Stimulated activated CD4-positive, alpha-beta T cell treated with anti-CD3 and anti-CD28 coated beads, Interleukin-1b, Interleukin-23, amount 100 ng/mL, for 24 hours (primary cell): ENCODE measurements around the gene SGO2.
"Not testable (repeated sequence)": the region's sequence is repeated elsewhere in the genome, so short reads cannot be mapped to it uniquely, and the experiment has no call there.

Source experiments
- DNase-seq, 4 experiments: peaks; one replicate each; pipeline ENCODE4 v3.0.0-alpha.2; 2020; ENCODE audit warnings: low read depth in 4 of 4, low spot score in 1 of 4

The SGO2 gene

DNA sequence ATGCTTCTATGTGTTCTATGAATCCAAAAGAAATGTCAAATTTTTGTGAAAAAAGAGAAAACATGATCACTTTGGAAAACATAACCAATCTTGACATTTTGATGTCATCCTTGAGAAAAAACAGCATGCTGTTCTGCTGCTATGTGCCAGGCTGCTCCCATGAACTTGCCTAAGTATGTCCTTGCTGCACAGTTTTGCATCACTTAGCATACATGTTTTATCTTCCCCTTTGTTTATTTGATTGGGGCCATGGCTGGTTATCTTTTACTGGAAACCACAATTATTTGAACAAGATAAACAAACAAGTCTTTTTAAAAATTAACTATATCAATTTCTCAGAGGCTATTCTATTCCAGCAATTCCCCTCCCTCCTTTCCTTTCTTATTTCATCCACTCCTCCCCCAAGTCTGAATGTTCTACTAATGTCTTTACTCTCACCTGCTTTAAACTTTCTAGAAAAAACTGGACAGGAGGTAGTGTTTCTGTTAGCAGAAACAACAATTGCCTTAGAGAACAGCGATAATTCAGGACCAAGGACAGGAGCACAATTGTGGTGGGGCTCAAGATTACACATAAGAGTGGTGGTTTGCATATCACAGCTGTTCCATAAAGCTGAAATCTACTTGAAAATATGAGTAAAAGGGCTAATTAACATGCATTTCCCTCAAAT, 66.5 kb downstream of the SGO2 start:
- DNase-seq: no peak

DNA sequence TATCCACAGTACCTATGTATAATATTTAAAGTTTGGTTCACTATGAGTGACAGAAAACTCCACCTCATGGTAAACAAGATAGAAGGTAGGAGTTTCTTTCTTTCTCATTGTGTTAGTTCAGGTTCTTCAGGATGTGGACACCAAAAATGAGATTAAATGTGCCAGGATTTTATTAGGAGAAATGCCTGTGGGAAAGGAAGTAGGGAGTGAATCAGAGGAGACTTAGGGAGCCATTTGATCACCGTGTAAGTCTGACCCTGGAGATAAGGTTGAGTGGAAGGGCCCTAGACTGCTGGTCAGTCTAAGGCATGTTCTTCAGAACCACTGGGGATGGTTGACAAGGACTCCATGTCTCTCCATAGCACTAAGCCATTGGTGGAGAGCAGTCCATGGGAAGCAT, 67.9 kb downstream of the SGO2 start:
- DNase-seq: no peak

DNA sequence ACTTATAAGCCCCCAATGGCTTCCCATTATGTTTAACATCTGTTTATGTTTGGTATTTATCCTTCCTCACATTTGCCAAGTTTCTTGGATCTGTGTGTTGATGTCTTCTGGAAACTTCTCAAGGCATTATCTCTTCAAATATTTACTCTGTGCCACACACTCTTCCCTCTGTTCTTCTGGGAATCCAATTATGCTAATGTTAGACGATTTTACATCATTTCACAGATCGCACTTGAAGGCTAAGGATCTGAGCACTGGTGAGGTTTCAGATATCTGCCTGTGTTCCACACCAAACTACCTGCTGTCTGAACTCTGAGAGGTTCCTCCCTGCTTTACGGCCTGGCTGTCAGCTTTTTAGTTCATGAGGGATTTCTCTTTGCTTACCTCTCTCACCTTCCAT, 69.9 kb downstream of the SGO2 start:
- no peak for DNase-seq

DNA sequence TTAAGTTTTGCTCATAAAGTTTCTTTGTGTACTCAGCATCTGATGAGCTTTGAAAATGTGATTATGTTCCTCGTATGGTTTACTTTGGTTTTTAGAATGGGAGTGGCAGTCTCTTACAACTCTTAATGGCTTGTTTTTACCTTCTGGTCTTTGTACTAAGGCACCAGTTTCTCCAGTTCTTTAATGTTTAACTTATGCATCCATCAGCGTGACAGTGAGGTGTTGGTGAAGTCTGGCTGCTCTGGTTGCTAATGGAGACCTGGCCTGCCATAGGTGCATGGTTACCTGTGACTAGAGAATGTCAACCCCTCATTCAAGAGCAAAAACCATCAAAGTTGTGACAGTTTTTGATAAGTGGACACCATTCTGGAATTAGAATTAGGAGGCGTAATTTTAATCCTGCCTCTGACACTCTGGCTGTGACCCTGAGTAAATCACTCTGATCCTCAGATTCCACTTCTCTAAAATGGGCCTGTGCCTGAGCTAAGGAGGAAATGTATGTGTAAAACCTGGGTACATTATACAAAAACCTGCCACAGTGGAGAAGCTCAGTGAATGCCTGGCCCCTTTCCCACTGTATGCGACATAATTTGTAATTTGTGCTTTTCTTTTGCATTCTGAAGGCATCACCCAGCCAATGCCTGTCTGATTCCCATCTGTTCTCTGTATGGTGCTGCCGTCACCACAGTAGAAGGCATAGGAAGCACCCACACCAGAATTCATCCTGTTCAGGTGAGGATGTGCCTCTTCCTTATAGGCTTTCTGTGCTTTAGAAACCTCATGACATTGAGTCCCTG, 71.0 kb downstream of the SGO2 start:
- DNase-seq: no peak

DNA sequence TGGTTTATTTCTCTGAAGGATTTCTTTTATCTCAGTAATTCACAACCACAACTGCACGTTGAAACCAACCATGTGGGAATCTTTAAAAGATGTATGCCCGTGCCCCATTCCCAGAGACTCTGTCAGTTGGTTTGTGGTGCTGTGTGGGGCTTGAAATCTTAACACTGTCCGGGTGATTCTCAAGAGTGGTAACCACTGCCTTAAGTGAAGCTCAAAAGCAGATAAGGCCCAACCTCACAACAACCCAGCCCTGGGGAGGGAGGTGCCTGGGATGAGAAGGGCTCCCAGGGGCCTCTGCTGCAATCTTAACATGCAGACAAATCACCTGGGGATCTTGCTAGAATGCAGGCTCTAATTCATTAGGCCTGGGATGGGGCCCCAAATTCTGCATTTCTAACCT, 73.2 kb downstream of the SGO2 start:
- no peak for DNase-seq

DNA sequence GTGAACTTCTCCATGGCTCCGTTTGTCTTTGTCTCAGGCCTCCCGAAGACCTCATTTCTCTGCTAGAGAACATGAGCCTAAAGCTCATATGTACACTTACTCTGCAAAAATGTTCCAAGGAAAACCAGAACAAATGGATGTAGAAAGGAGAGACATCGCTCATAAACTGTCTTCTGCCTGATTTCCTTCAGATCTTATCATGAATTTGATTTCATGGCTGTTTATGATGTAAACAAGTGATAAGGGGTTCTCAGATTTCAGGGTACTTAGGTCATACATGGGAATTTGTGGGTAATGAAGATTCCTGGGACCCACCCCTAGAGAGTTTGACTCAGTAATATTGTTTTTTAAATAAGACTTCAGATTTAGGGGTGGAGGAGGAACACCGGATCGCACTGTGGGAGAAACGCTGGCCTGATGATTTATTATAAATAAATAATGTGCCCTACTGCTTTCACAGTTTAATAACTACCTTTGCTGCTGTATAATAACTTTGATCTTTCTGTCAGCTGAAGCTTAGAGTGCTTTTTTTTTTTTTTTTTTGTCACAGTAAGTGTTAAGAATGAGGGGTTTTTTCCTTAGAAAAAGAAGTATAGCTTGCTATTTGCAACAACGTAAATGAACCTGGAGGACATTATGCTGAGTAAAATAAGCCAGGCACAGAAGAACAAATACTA, 74.7 kb downstream of the SGO2 start:
- DNase-seq: no peak

DNA sequence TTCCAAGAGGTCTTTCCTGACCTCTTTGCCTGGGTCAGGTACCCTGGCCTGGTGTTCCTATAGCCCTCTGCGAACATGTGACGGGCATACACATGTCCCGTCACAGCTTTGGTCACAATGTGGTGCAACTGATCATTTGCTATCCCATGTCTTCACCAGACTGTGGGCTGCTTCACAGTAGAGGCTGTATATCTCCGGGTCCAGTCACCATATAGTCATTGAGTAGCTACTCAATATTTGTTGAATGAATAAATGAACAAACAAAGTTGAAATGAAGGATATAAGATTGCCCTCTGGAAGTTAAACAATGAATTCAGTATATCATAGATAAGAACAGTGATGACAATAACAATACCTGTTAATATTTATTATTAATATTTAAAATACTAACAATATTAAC, 76.6 kb downstream of the SGO2 start:
- no peak for DNase-seq

DNA sequence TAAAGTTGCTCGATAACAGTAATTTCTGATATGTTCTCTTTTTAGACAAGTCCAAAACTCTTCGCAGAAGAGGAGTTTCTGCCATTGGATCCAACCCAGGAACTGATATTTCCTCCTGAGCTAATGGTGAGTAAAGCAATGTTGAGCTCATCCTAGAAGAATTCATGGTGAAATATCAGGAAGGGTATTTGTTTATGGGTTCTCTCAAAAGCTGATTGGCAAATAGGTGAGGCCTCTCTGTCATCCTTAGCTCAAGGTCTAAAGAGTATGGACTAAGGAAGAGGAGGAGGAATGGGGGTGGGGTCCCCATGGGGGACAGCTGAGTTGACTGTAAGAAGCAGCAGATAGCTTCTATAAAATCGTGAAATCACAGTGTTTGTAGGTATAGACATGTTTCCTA, 78.0 kb downstream of the SGO2 start:
- no peak for DNase-seq

DNA sequence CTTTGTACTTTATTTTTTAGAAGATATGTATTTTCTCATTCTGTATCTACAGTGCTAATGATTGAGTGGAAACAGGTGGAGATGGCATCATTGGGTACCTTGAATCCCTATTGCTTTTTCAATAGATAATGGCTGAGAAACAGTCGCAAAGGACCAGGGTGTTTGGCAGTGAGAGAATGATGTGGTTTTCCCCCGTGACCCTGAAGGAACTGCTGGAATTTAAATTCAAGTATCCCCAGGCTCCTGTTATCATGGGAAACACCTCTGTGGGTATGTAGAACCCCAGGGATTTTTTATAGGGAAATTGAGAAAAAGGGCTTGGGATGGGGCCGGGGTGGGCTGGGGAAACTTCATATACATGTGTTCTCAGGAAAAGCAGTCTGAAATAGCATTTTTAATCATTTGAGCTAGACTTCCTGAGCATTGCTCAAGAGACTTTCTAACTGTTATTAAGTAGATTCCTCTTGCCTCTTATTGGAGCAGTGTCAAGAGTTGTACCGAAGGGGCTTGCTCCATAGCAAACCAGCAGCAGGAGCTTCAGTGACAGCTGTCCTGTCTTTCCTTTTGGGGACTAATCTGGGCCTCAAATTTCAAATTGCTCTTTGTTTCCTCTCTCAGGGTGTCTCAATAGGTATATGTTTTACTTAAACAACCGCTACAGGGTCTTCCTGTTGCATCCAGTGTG, 78.7 kb downstream of the SGO2 start:
- no peak for DNase-seq

DNA sequence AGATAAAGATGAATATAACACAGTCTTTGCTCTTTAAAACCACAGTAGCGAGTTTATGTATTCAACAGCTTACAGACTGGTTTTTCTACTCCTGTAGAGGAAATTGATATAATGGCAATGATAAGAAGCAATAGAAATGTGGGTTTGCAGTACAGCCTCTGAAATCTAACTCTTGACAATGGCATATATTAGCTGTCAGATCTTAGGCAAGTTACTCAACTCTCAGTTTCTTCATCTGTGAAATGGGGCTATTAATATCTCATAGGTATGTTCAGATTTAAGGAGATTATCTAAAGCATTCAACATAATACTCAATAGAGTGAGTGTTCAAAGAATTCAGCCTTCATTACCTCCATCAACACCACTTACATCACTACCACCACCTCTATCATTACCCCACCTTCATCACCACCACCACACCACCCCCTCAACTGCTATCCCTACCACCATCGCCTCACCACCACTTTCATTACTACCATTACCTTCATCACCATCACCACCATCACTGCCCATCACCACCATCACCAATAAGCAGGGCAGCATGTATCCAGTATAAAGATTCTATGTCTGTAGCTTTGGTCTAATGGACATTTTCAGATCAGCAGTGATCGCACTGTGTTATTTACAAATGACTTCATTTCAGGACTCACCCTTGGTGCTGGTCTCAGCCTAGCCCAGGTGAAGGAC, 82.5 kb downstream of the SGO2 start:
- DNase-seq: no peak

DNA sequence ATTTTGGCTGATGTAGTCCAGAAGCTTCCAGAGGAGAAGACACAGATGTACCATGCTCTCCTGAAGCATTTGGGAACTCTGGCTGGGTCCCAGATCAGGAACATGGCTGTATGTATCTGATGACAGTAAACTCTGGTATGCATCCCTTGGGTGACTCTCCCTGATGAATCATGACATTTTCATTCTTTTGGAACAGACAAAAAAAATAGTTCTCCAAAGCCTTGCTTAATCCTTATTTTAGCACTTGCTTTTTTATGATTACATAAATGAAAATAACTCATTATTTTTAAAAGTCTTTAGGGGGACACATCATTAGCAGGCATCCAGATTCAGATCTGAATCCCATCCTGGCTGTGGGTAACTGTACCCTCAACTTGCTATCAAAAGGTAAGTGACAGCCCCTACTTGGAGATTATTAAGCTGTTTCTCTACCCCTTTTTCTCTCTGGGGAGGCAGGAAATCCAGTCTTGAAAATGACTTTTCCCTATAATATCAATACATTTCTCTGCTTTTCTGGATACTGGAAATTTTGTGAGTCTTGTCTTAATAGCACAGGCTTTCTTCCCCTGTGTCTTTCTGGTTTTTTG, 83.1 kb downstream of the SGO2 start:
- no peak for DNase-seq

DNA sequence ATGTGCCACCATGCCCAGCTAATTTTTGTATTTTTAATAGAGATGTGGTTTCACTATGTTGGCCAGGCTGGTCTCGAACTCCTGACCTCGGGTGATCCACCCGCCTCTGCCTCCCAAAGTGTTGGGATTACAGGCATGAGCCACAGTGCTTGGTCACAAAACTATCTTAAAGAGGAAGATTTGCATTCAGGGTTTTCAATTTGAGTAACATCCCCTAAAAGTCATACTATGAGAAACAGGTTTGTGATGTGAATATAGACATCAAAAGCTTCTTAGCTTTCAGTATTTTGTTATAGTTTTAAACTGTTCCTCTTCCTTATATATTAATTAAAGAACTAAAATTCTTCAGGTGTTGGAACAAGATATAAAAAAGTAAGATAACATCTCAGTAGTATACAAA, 84.2 kb downstream of the SGO2 start:
- not testable (repeated sequence) for DNase-seq

DNA sequence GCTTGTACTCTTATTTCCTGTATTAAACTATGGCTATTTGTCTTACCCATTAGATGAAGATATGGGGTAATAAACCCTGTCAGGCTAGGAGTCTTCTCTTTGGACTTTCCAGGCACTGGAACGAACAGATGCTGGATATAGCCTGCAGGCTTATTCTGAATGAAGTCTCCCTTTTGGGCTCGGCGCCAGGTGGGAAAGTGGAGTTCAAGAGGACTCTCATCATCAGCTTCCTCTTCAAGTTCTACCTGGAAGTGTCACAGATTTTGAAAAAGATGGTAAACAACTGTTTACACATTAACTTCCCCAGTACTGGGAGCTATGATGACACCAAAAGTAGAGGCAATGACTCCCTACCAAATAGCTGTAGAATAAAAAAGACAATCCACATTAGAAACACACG, 87.7 kb downstream of the SGO2 start:
- DNase-seq: no peak

DNA sequence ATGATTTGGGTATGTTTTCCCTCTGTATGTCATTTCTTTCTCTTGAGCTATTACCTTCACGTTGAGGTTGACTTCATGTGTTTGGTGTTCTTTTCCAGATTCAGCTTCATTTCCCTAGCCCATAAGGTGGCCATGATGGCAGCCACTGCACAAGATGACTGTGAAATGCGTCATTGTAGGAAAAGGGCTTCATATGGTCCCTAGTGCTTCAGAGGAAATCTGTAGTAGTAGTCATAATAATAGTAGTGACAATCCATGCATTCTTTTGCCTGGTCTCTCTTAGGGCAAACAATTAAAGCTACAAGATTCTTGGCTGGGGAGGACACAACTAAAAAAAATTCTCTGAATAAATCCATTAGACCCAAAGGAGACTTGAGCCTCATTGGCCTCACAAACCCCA, 88.2 kb downstream of the SGO2 start:
- no peak for DNase-seq

DNA sequence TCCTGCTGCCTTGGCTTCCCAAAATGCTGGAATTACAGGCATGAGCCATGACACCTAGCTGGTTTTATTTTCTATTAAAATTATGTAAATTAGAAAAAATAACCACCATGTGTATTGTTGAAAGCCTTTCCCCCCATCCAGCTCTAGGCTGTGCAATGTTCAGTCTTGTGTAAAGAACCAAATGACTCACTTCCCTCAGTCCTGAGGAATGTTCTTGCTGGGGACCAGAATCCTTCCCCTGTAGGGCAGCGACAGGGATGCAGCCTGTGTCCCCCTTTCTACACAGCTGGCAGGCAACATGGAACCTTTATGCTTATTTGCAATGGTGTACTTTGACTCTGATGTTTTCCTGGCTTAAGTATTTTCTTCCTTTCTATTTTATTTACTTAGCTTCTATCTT, 89.2 kb downstream of the SGO2 start:
- no peak for DNase-seq

DNA sequence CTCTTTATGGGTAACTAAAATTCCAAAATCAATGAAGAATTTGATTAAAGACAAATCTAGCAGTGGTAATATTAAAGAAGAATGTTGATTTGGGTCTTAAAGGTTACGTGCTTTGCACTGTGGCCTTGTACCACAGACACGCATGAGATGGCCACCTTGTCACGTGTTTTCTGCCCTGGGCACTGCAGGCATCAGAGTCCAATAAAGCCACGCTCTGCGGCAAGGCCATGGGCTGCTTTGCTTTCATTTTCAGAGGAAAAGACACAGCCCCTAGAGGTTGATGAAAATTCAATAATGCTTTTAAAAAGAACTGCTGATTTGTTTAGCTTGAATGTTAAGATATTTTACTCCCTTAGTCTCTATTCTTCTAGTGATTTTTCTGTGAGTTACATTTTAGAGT, 90.2 kb downstream of the SGO2 start:
- no peak for DNase-seq

DNA sequence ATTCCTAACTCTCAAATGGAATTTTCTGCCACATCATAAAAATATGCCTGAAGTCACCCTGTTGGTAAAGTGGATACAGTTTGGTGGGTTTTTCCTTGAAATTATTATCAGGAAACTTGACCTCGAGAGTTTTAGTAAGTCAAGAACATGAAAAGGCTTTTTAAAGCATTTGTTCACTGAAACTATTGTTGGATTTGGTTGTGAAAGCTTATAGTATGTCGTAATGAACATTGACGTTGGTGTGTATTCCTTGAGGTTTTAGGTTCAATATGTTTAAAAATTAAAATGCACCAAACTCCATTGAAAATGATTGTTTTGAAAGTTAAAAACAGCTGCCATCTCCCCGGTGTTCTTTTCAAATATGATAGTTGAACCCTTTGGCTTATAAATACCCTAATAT, 90.6 kb downstream of the SGO2 start:
- no peak for DNase-seq

DNA sequence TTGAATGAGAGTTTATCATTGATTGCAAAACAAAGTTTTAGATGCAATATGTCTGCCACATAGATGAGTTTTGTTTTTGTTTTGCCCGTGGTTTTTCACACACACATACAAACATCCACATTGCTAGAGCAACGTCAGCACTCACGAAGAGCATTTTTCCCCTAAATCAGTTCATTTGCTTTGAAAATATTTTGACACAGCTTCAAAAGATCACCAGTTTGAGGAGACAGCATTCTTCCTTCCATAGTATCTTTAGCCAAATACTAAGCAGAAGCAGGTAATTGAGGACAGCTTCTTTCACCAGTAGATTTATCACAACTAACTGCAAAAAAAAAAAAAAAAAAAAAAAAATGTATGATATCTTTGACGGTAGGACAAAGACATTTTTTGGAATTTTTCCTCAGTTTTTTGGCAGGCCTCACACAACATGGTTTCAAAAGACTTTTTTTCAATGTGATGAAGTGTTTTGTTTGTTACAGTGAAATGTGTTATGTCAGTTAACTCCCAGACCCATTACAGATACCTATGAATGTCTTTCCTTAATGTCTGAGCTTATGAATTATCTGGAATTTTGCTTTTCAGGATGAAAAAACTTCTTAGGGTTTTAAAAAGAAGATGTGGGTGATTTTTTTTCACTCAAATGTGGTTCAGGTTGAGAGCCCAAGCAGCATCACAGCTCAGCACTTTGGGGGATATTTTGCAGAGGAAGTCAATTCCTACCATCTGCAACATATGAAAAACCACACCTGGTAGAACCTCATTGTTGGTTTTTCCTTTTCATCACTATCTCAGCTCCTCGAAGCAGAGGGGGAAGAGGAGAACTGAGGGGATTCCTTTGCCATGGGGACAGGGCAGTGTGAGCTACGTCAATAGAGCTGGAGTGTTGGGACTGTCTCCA, 91.4 kb downstream of the SGO2 start:
- no peak for DNase-seq

DNA sequence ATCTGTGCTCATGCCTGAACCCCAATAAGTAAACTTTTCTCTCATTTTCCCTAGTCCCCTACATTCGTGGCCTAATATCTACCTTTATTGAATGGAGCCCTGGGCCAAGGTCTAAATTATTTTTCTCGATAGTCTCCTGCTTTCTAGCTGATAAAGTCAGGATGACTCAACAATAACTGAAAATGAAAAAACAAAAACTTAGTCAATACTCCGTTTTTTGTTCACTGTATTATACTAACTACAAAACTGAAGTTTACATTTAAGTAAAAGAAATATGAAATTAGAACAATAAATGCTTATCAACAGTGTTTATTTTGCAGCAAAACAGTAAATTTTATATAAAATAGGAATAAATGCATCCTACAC, 92.0 kb downstream of the SGO2 start:
- DNase-seq: no peak

DNA sequence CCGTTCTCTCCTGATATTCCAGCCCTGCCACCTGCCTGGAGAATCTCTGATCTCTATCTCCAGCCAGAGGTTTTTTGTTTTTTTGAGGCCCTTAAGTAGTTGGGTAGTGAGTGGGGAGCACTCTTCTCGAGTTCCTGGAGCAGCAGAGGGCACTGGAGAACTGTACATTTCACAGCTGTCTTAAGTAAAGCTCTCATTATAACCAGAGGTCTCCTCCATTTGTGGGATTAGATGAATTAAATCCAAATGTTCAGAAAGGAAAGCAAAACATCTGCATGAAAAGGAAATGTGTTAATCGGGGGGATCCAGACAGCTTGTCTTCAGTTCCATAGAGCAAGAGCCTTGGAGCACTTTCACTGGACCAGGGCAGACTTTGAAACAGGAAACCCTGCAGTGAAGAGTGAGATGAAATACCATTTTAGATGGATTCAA, 92.6 kb downstream of the SGO2 start:
- DNase-seq: no peak
